Measurements from ENCODE around the gene NSMCE1.

The NSMCE1 gene

DNA sequence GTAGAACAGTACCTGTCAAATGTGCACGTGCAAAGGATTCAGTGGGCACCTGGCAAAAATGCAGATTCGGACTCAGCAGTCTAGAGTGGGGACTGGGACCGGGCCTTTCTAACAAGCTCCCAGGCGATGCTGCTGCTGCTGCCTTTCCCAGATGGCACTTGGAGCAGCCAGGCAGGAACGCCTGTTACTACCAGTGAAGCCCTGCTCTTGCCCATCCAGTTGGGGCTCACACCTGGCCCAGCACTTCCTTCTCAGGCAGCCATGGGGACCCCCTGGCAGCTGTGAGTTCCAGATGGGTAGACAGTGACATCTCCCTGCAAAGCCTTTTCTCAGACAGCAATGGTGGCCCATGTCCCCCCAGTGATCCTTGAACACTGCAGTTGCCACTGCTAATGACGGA lies 34.8 kb downstream of the NSMCE1 start:
- Histone ChIP-seq H3K36me3 (no peaks in the 10 kb centered on the region), H3K9ac (peak overlapping the region; percentile 56; the same call in 1 of the 2 replicates), H3K27me3 (no peaks in the 10 kb centered on the region), H3K27ac (peak overlapping the region; percentile 86), H3K4me1 (peaks cover 99% of the 10 kb centered on the region), H3K4me2 (peak overlapping the region; percentile 89), H4K20me1 (no peaks in the 10 kb centered on the region), H3K4me3 (no peak overlapping the region), H3K9me3 (no peaks in the 10 kb centered on the region)
- TF ChIP-seq Cebpa-rat (IDR thresholded peaks at IDR 0.05) = no peak

DNA sequence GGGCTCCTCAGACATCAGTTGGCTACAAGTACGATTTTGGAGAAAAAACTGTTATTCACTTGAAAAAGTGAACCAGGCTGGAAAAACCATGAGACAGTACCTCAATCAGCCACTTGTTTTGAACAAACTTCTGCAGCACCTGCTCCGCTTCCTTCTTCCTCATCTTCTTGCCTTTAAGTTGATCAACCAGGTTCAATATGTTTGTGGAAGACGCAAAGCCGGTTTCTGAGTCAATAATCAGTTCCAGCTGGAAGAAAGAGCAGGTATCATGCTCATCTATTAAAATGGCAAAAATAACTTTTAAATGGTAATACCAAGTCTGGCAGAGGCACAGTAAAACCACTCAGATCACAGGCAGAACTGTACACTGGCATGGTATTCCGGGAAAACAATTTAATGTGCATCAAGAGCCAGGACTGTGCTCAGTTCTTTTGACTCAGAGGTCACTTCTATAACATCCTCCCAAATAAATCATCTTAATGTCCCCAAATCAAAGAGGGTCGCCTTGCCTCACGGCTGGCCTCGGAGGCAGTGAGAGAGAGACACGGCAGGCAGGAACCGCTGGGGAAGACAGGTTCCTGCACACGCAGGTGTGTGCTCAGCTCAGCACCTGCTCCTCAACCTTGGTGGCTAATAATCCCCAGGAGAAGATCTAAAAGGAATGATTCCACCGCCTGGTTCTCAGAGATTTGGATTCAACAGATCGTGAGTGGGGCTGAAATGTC lies 35.5 kb downstream of the NSMCE1 start:
- peak overlapping the region; percentile 89 for H3K4me2 ChIP-seq
- H3K9ac ChIP-seq = peak overlapping the region; percentile 69
- H3K27me3 ChIP-seq = no peaks in the 10 kb centered on the region
- peak overlapping the region; percentile 86 for H3K27ac ChIP-seq
- H4K20me1 ChIP-seq = no peaks in the 10 kb centered on the region
- no peaks in the 10 kb centered on the region for H3K9me3 ChIP-seq
- TF ChIP-seq Cebpa-rat (IDR thresholded peaks at IDR 0.05) = no peak
- H3K4me3 ChIP-seq = no peak overlapping the region
- peaks cover 98% of the 10 kb centered on the region for H3K4me1 ChIP-seq
- no peaks in the 10 kb centered on the region for H3K36me3 ChIP-seq

DNA sequence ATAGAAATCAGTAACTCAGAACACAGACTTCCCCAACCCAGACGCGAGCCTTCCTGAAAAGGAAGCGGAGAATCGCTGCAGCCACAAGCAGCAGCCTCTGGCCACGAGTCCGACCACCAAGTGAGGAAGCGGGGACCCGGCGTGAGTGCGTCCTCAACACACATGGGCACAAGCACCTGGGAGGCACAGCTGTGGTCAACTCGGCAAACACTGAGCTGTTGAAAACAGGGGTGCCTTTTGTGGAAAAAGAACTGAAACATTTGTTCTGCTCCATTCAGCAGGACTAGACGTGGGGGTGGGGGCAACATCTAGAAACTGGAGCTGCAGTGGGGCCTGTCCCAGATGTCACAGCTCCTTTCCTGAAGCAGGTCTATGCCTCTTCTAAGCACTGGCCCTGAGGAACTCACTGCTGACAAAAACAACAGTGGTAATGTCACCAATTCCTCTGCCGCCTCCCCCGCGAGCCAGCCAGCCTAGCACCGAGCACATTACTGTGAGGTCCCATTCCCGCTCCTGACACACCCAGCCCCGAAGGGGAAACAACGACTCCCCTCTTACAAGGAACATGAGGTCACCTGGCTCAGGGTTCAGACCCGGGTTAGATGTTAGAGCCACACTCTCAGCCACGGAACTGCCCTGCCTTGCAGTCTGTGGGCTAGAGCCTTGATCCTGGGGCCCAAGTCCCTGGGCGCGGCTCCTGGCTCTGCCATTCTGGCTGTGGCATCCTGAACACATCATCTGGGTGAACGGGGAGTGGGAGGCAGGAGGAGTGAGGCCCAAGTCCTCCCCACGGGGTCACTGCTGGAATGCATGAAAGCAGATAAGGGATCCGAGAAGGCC lies 36.3 kb downstream of the NSMCE1 start:
- H3K9ac ChIP-seq = peak overlapping the region; percentile 69
- H3K9me3 ChIP-seq = no peaks in the 10 kb centered on the region
- peak overlapping the region; percentile 32; the same call in 1 of the 2 replicates for H3K4me3 ChIP-seq

DNA sequence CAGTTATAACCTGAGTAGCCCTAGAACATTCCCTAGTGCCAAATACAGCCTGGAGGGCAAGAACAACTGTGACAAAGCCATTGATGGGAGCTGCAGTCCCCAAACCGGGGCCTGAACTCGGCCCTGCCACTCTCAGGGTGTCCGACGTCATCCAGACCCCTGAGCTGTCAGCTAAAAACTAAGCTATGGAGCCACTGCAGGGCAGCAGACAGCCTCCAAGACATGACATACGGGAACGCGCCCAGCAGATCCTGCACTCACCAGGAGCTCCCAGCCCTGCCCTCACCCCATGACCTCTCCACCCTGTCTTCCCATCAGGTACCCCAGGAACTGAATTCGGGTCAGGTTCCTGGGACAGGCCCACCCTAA lies 36.9 kb downstream of the NSMCE1 start:
- no peaks in the 10 kb centered on the region for H4K20me1 ChIP-seq
- H3K36me3 ChIP-seq = no peaks in the 10 kb centered on the region
- H3K4me3 ChIP-seq = peak overlapping the region; percentile 32; the same call in 1 of the 2 replicates
- H3K4me1 ChIP-seq = peaks cover 98% of the 10 kb centered on the region
- H3K9me3 ChIP-seq = no peaks in the 10 kb centered on the region
- peak overlapping the region; percentile 69 for H3K9ac ChIP-seq
- no peaks in the 10 kb centered on the region for H3K27me3 ChIP-seq
- TF ChIP-seq Cebpa-rat (IDR thresholded peaks at IDR 0.05) = no peak
- peak overlapping the region; percentile 89 for H3K4me2 ChIP-seq
- H3K27ac ChIP-seq = peak overlapping the region; percentile 86

More for the DNA sequence above, 36.3 kb downstream of the NSMCE1 start:
- H3K27me3 ChIP-seq = no peaks in the 10 kb centered on the region
- TF ChIP-seq Cebpa-rat (IDR thresholded peaks at IDR 0.05) = no peak
- H4K20me1 ChIP-seq = no peaks in the 10 kb centered on the region
- peak overlapping the region; percentile 89 for H3K4me2 ChIP-seq
- H3K36me3 ChIP-seq = no peaks in the 10 kb centered on the region
- H3K4me1 ChIP-seq = peaks cover 98% of the 10 kb centered on the region
- H3K27ac ChIP-seq = peak overlapping the region; percentile 86

DNA sequence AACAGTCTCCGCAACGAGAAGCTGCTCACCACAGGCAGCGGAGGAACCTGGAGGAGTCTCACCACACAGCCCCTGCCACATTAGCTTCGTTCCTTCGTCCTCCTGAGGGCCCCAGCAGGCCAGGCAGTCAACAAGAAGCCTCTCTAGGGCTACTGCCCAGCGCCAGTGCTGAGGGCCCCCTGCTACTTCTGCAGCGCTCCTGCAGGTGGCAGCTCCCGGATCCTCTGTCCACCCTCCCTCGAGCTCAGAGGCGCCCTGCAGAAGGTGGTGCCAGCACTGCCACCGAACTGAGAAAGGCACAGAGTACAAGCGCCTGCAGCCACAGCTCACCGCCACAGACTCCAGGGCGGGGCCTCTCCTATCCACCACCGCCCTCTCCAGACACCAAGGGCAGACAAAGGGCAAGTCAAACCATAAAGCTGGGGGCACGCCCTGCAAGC lies 38.0 kb downstream of the NSMCE1 start:
- no peak for TF ChIP-seq Cebpa-rat (IDR thresholded peaks at IDR 0.05)
- Histone ChIP-seq H3K9ac (peak overlapping the region; percentile 76), H3K4me1 (peaks cover 98% of the 10 kb centered on the region), H3K27me3 (no peaks in the 10 kb centered on the region), H4K20me1 (no peaks in the 10 kb centered on the region), H3K27ac (peak overlapping the region; percentile 86), H3K4me3 (no peak overlapping the region), H3K36me3 (no peaks in the 10 kb centered on the region), H3K9me3 (no peaks in the 10 kb centered on the region), H3K4me2 (peak overlapping the region; percentile 89)

DNA sequence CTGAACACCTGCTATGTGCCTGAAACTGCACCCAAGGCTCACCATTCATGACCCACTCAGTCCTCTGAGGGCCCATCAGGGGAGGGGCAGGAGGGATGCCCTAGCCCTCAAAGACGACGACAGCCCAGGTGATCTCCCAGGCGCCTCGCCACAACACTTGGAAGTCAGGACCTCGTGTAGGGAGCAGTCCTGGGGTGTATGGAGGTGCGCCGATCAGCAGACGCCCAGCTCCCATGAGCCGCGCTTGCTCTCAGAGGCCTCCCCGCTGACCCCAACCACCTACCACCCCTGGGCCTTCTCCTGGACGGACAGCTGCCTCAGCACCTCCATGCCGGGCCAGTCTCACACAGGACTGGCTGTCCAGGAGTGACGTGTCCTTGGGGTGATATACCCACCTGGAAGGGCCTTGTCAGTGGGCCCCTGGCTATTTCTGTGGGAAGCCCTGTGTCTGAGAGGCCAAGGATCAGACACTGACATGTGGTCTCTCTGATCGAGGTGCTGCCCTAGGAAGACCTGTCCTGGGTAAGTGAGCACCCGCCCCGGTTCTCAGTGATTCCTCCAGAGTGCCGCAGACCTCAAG lies 38.6 kb downstream of the NSMCE1 start:
- H3K4me3 ChIP-seq = peak overlapping the region; percentile 51; the same call in 1 of the 2 replicates
- H3K9ac ChIP-seq = peak overlapping the region; percentile 76
- H3K9me3 ChIP-seq = no peaks in the 10 kb centered on the region
- H3K4me1 ChIP-seq = peaks cover 98% of the 10 kb centered on the region
- no peaks in the 10 kb centered on the region; the same call in 1 of the 2 replicates for H3K36me3 ChIP-seq
- H3K27me3 ChIP-seq = no peaks in the 10 kb centered on the region
- H3K4me2 ChIP-seq = peak overlapping the region; percentile 89
- H4K20me1 ChIP-seq = no peaks in the 10 kb centered on the region
- H3K27ac ChIP-seq = peak overlapping the region; percentile 86
- TF ChIP-seq Cebpa-rat (IDR thresholded peaks at IDR 0.05) = no peak

DNA sequence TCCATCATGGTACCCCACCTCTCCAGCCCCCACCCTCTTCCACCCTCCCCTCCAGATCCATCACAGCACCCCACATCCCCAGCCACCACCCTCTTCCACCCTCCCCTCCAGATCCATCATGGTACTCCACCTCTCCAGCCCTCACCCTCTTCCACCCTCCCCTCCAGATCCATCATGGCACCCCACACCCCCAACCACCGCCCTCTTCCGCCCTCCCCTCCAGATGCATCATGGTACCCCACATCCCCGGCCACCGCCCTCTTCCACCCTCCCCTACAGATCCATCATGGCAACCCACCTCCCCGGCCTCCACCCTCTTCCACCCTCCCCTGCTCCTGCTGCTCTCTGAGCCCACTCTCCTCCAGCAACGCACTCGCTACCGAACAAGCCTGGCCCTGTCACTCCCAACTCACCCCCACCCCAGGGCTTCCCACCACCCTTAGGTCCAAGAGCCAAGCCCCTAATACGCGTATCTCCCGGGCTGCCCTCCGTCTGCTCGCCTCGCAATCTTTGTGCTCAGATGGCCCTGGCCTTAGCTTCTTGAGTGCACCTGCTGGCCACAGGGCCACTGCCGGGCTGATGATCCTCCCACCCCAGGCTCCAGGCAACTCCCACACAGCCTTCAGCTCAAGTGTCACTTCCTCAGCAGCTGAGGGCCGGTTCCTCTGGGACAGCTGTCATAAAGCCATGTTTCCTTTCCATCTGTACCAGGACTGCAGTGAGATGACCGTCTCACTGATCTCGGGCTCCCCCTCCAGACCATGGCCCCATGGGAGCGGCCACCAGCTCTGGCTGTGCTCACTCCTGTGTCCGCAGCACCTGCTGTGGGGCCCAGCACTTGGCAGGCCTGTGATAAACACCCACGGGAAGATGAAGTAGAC lies 39.7 kb downstream of the NSMCE1 start:
- Histone ChIP-seq H3K9ac (peak overlapping the region; percentile 76), H3K27me3 (no peaks in the 10 kb centered on the region), H3K4me3 (peak overlapping the region; percentile 51), H4K20me1 (no peaks in the 10 kb centered on the region), H3K9me3 (no peaks in the 10 kb centered on the region), H3K36me3 (peaks cover 11% of the 10 kb centered on the region), H3K27ac (peak overlapping the region; percentile 86), H3K4me1 (peaks cover 98% of the 10 kb centered on the region), H3K4me2 (peak overlapping the region; percentile 89)
- TF ChIP-seq Cebpa-rat (IDR thresholded peaks at IDR 0.05) = no peak

DNA sequence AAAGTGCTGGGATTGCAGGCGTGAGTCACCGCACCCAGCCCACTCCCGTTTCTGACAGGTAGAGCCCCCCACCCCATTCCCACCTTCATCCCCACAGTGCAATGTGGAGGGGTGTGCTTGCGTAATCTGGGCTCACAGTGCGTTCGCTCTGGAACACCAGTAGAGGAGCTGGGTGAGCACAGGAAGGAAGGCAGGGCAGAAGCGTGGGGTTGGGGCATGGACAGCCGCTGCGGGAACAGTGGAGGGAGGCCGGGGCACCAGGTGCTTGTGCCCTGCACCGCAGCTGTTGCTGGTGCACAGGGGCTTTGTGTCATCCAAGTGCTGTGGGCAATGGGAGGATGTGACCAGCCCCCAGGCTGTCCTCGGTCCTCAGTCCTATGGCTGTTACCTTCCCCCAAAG lies 40.5 kb downstream of the NSMCE1 start:
- no peak overlapping the region for H3K4me3 ChIP-seq
- H3K9me3 ChIP-seq = no peaks in the 10 kb centered on the region
- peak; percentile 92 for TF ChIP-seq Cebpa-rat (IDR thresholded peaks at IDR 0.05)
- peaks cover 98% of the 10 kb centered on the region for H3K4me1 ChIP-seq
- peaks cover 19% of the 10 kb centered on the region for H3K36me3 ChIP-seq
- peak overlapping the region; percentile 89 for H3K4me2 ChIP-seq
- H3K27me3 ChIP-seq = no peaks in the 10 kb centered on the region
- no peaks in the 10 kb centered on the region for H4K20me1 ChIP-seq
- H3K9ac ChIP-seq = peak overlapping the region; percentile 39; the same call in 1 of the 2 replicates
- peak overlapping the region; percentile 86 for H3K27ac ChIP-seq

All from BLaER1 (cell line).